SW 1271 (cell line): Measurements from ENCODE around the gene CELSR1.
A peak's percentile ranks its signal among the peaks of the same experiment; 100 is the strongest.

Source experiments
- DNase-seq, 2 experiments: peaks; one replicate each; lab custom pipeline; 2025; lab: John Stamatoyannopoulos, UW

The CELSR1 gene

GRCh38 chr22:46537225-46537945, at the start of gene CELSR1:
TSS of gene CELSR1 (minus strand) at chr22:46537620. CDS start at chr22:46537170, 450 bp downstream.
- DNase-seq = peak in 1 of 2 experiments; percentile 22

- no peak for DNase-seq
Measured at GRCh38 chr22:46587061-46587460, 49.6 kb upstream of the CELSR1 start.

- no peak for DNase-seq
Measured at GRCh38 chr22:46586531-46587011, 49.2 kb upstream of the CELSR1 start.

GRCh38 chr22:46586123-46586519, 48.7 kb upstream of the CELSR1 start:
- DNase-seq = no peak

GRCh38 chr22:46585340-46586122, 48.1 kb upstream of the CELSR1 start:
- no peak for DNase-seq

- no peak for DNase-seq
Measured at GRCh38 chr22:46584081-46584921, 46.9 kb upstream of the CELSR1 start.

GRCh38 chr22:46583571-46583970, 46.2 kb upstream of the CELSR1 start:
- no peak for DNase-seq

- DNase-seq = no peak
Measured at GRCh38 chr22:46582281-46582933, 45.0 kb upstream of the CELSR1 start.

GRCh38 chr22:46581538-46582244, 44.3 kb upstream of the CELSR1 start:
- DNase-seq = no peak

GRCh38 chr22:46580940-46581537, 43.6 kb upstream of the CELSR1 start:
- DNase-seq = no peak

GRCh38 chr22:46579751-46580449, 42.5 kb upstream of the CELSR1 start:
- no peak for DNase-seq

GRCh38 chr22:46578824-46579561, 41.6 kb upstream of the CELSR1 start:
- DNase-seq = no peak

- DNase-seq = no peak
Measured at GRCh38 chr22:46578251-46578823, 40.9 kb upstream of the CELSR1 start.

- no peak for DNase-seq
Measured at GRCh38 chr22:46577368-46578249, 40.2 kb upstream of the CELSR1 start.

GRCh38 chr22:46576556-46577367, 39.3 kb upstream of the CELSR1 start:
- no peak for DNase-seq

GRCh38 chr22:46575911-46576555, 38.6 kb upstream of the CELSR1 start:
- DNase-seq = no peak
